Astrocyte (in vitro differentiated cells and primary cell): ENCODE results near the gene RANBP3. TPM values are rescaled to one million over a fixed set of nuclear protein-coding genes. Genes with fewer than 3 reads are reported as not detected.
"Not testable (repeated sequence)": the region's sequence is repeated elsewhere in the genome, so short reads cannot be mapped to it uniquely, and the experiment has no call there.

Experiments
- DNase-seq: peaks from one replicate; pipeline ENCODE4 v3.0.0-alpha.2; 2010; ENCODE audit warnings: low read depth
- FAIRE-seq: peaks from 2 replicates; lab custom pipeline; 2011; peaks lifted over from hg19 to GRCh38; lab: Jason Lieb, UNC
- H2AFZ ChIP-seq: 2 replicates; pipeline ENCODE4 v1.6.0; 2012; ENCODE audit warnings: low read depth, low read length, inconsistent platforms
- H3K27ac ChIP-seq: 2 replicates; pipeline ENCODE4 v1.5.1; 2011; ENCODE audit warnings: low read depth, low read length, inconsistent platforms
- H3K27me3 ChIP-seq: 2 replicates; pipeline ENCODE4 v1.6.0; 2011; ENCODE audit warnings: low read length, inconsistent platforms; ENCODE audit not compliant: insufficient read depth
- H3K36me3 ChIP-seq: 2 replicates; pipeline ENCODE4 v1.5.1; 2011; ENCODE audit warnings: low read length, inconsistent platforms; ENCODE audit not compliant: insufficient read depth
- H3K4me1 ChIP-seq: 2 replicates; pipeline ENCODE4 v1.5.1; 2011; ENCODE audit warnings: low read length, inconsistent platforms; ENCODE audit not compliant: insufficient read depth
- H3K4me2 ChIP-seq: 2 replicates; pipeline ENCODE4 v1.6.0; 2012; ENCODE audit warnings: low read length, inconsistent platforms
- H3K4me3 ChIP-seq: 2 replicates; pipeline ENCODE4 v1.5.1; 2011; ENCODE audit warnings: low read depth, mild to moderate bottlenecking, low read length, inconsistent platforms; ENCODE audit not compliant: insufficient read depth
- H3K79me2 ChIP-seq: 2 replicates; pipeline ENCODE4 v1.6.0; 2012; ENCODE audit warnings: mild to moderate bottlenecking, low read length, inconsistent platforms; ENCODE audit not compliant: insufficient read depth
- H3K9ac ChIP-seq: 2 replicates; pipeline ENCODE4 v1.6.0; 2012; ENCODE audit warnings: mild to moderate bottlenecking, low read length, inconsistent platforms
- H3K9me3 ChIP-seq: 2 replicates; pipeline ENCODE4 v1.5.1; 2012; ENCODE audit warnings: low read depth, mild to moderate bottlenecking, low read length, inconsistent platforms; ENCODE audit not compliant: insufficient read depth
- H4K20me1 ChIP-seq: 2 replicates; pipeline ENCODE4 v1.6.0; 2012; ENCODE audit warnings: low read length, inconsistent platforms; ENCODE audit not compliant: insufficient read depth
- H3K27ac Mint-ChIP-seq: one replicate; pipeline ENCODE4 v1.8.0; 2021; ENCODE audit warnings: mild to moderate bottlenecking, mixed read lengths; ENCODE audit not compliant: unreplicated experiment
- H3K27me3 Mint-ChIP-seq: one replicate; pipeline ENCODE4 v1.8.0; 2021; ENCODE audit warnings: low read depth, mixed read lengths; ENCODE audit not compliant: unreplicated experiment
- H3K36me3 Mint-ChIP-seq: one replicate; pipeline ENCODE4 v1.8.0; 2021; ENCODE audit warnings: low read depth, mixed read lengths; ENCODE audit not compliant: unreplicated experiment
- H3K4me1 Mint-ChIP-seq: one replicate; pipeline ENCODE4 v1.8.0; 2021; ENCODE audit warnings: low read depth, mixed read lengths; ENCODE audit not compliant: unreplicated experiment
- H3K4me3 Mint-ChIP-seq: one replicate; pipeline ENCODE4 v1.8.0; 2021; ENCODE audit warnings: mild to moderate bottlenecking, moderate library complexity, mixed read lengths; ENCODE audit not compliant: unreplicated experiment
- H3K9me3 Mint-ChIP-seq: one replicate; pipeline ENCODE4 v1.8.0; 2021; ENCODE audit warnings: mild to moderate bottlenecking, mixed read lengths; ENCODE audit not compliant: unreplicated experiment
- CTCF ChIP-seq: IDR thresholded peaks from 2 replicates; pipeline ENCODE4 v1.5.1; 2011; ENCODE audit warnings: low read depth, mild to moderate bottlenecking, inconsistent platforms, low read length, moderate library complexity; ENCODE audit not compliant: insufficient read depth
- EZH2 ChIP-seq: IDR thresholded peaks from 2 replicates; pipeline ENCODE4 v1.6.1; 2012; ENCODE audit warnings: mild to moderate bottlenecking, low read length, inconsistent platforms; ENCODE audit not compliant: insufficient read depth
- total RNA-seq: library from RNA; stranded (reverse); gene quantifications from 2 replicates; pipeline ENCODE4 v1.2.1, GENCODE V29; 2021

RANBP3 gene
- total RNA-seq, 1 donor from 2014 or later = 70.5 TPM

- Histone ChIP-seq H4K20me1 (peaks cover 96% of the 10 kb centered on the region), H3K27me3 (no peaks in the 10 kb centered on the region), H3K79me2 (peaks cover 98% of the 10 kb centered on the region), H3K27ac (no peak overlapping the region), H3K36me3 (no peaks in the 10 kb centered on the region), H2AFZ (no peak overlapping the region), H3K9me3 (no peaks in the 10 kb centered on the region), H3K9ac (no peak overlapping the region), H3K4me3 (no peak overlapping the region), H3K4me2 (no peak overlapping the region), H3K4me1 (peaks cover 26% of the 10 kb centered on the region)
- Mint-ChIP-seq H3K27me3 (no peaks in the 10 kb centered on the region), H3K9me3 (no peaks in the 10 kb centered on the region), H3K4me3 (no peak overlapping the region), H3K27ac (peak overlapping the region; percentile 29), H3K4me1 (peaks cover 29% of the 10 kb centered on the region), H3K36me3 (peaks cover 3% of the 10 kb centered on the region)
- TF ChIP-seq CTCF (no peak), EZH2 (no peak)
- DNase-seq (no peak), FAIRE-seq (no peak)
Observed at GRCh38 chr19:5963855-5964254, 14.1 kb downstream of the RANBP3 start.

DNA sequence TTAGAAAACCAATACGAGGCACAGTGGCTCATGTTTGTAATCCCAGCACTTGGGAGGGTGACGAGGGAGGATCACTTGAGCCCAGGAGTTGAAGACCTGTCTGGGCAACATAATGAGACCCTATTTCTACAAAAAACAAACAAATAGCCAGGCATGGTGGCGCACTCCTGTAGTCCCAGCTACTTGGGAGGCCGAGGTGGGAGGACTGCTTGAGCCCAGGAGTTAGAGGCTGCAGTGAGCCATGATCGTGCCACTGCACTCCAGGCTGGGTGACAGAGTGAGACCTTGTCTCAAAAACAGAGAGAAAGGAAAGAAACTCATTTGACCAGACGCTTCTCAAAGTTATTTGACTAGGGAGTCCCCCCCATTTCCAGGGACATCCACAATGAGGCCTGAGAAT lies 14.7 kb downstream of the RANBP3 start:
- not testable (repeated sequence) for H3K9me3 ChIP-seq, H2AFZ ChIP-seq, DNase-seq, H3K9me3 Mint-ChIP-seq, H3K4me2 ChIP-seq, H3K36me3 Mint-ChIP-seq, H3K27me3 Mint-ChIP-seq, H3K4me3 ChIP-seq, H3K27ac Mint-ChIP-seq, H3K36me3 ChIP-seq, H3K27ac ChIP-seq, H3K4me3 Mint-ChIP-seq, H3K27me3 ChIP-seq, FAIRE-seq, H3K9ac ChIP-seq
- H3K79me2 ChIP-seq = peaks cover 98% of the 10 kb centered on the region
- H3K4me1 Mint-ChIP-seq = peaks cover 29% of the 10 kb centered on the region
- H3K4me1 ChIP-seq = peaks cover 20% of the 10 kb centered on the region
- peaks cover 96% of the 10 kb centered on the region for H4K20me1 ChIP-seq

GRCh38 chr19:5961969-5962945 lies 15.7 kb downstream of the RANBP3 start:
- Histone ChIP-seq H3K4me1 (peaks cover 17% of the 10 kb centered on the region), H3K9ac (peak overlapping the region; percentile 30), H3K27me3 (no peaks in the 10 kb centered on the region), H3K36me3 (no peaks in the 10 kb centered on the region), H3K4me2 (peak overlapping the region; percentile 53), H3K79me2 (peaks cover 98% of the 10 kb centered on the region), H3K27ac (no peak overlapping the region), H3K4me3 (no peak overlapping the region), H4K20me1 (peaks cover 96% of the 10 kb centered on the region), H3K9me3 (no peaks in the 10 kb centered on the region), H2AFZ (no peak overlapping the region)
- peak overlapping the region; percentile 30 for H3K27ac Mint-ChIP-seq
- FAIRE-seq = no peak
- TF ChIP-seq EZH2 = no peak
- TF ChIP-seq CTCF = no peak
- no peak for DNase-seq
- peaks cover 23% of the 10 kb centered on the region for H3K4me1 Mint-ChIP-seq
- no peaks in the 10 kb centered on the region for H3K27me3 Mint-ChIP-seq
- no peak overlapping the region for H3K4me3 Mint-ChIP-seq
- no peaks in the 10 kb centered on the region for H3K9me3 Mint-ChIP-seq
- peaks cover 3% of the 10 kb centered on the region for H3K36me3 Mint-ChIP-seq

DNA sequence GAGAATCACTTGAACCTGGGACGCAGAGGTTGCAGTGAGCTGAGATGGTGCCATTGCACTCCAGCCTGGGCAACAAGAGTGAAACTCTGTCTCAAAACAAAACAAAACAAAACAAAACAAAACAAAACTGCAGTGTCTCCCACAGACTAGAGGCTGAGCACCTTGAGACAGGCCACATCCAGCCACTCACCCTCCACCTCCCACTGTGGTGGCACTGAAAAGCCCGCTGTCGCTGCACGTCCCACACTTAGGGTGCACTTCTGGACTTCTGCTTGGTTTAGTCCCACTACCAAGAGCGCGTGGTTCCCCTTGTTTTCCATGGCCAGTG lies 16.3 kb downstream of the RANBP3 start:
- Histone ChIP-seq H3K9ac (peak overlapping the region; percentile 30), H3K4me1 (peaks cover 21% of the 10 kb centered on the region)

More for the DNA sequence above, 16.3 kb downstream of the RANBP3 start:
- not testable (repeated sequence) for DNase-seq, H3K27ac Mint-ChIP-seq, H3K27me3 Mint-ChIP-seq, H3K36me3 ChIP-seq, H2AFZ ChIP-seq, H3K27ac ChIP-seq, H3K4me3 Mint-ChIP-seq, H3K9me3 ChIP-seq, FAIRE-seq, H3K9me3 Mint-ChIP-seq, H3K27me3 ChIP-seq, H3K36me3 Mint-ChIP-seq, H3K4me3 ChIP-seq
- H3K4me2 ChIP-seq = peak overlapping the region; percentile 53
- H3K4me1 Mint-ChIP-seq = peaks cover 25% of the 10 kb centered on the region
- peaks cover 96% of the 10 kb centered on the region for H4K20me1 ChIP-seq
- peaks cover 98% of the 10 kb centered on the region for H3K79me2 ChIP-seq
